MCF 10A (cell line): ENCODE data around the gene IL12RB2. TPM values are rescaled to one million over a fixed set of nuclear protein-coding genes. Genes with fewer than 3 reads are reported as not detected.
"Not testable (repeated sequence)": the region's sequence is repeated elsewhere in the genome, so short reads cannot be mapped to it uniquely, and the experiment has no call there.

Experiments
- BruUV-seq: library from RNA; stranded (reverse); fragments of 400-500 nt; replicated peaks from 2 replicates; lab custom pipeline; 2021; lab: Mats Ljungman, UMichigan
- CTCF ChIA-PET: fragments of 300-600 bp; sonication (Branson Sonifier 250); formaldehyde crosslinking; extraction: SDS; loops from one replicate; lab custom pipeline; 2021; ENCODE audit warnings: antibody characterized with exemption, inconsistent platforms; lab: Yijun Ruan, JAX
- POLR2A ChIA-PET: fragments of 300-600, 350-650 bp; sonication (Branson Sonifier 250); formaldehyde crosslinking; extraction: SDS; loops from one replicate; lab custom pipeline; 2020; ENCODE audit warnings: antibody characterized with exemption, inconsistent platforms; lab: Yijun Ruan, JAX
- DNase-seq: peaks from one replicate; pipeline ENCODE4 v3.0.0-alpha.2; 2018; ENCODE audit not compliant: unreplicated experiment
- H3K27ac Mint-ChIP-seq: one replicate; pipeline ENCODE4 v1.8.0; 2022; ENCODE audit warnings: mild to moderate bottlenecking, low read depth, mixed read lengths; ENCODE audit not compliant: unreplicated experiment
- H3K27me3 Mint-ChIP-seq: one replicate; pipeline ENCODE4 v1.8.0; 2022; ENCODE audit warnings: mixed read lengths; ENCODE audit not compliant: insufficient read depth, unreplicated experiment
- H3K36me3 Mint-ChIP-seq: one replicate; pipeline ENCODE4 v1.8.0; 2022; ENCODE audit warnings: mild to moderate bottlenecking, moderate library complexity, mixed read lengths; ENCODE audit not compliant: insufficient read depth, unreplicated experiment
- H3K4me1 Mint-ChIP-seq: one replicate; pipeline ENCODE4 v1.8.0; 2022; ENCODE audit warnings: mixed read lengths; ENCODE audit not compliant: insufficient read depth, unreplicated experiment
- H3K4me3 Mint-ChIP-seq: one replicate; pipeline ENCODE4 v1.8.0; 2022; ENCODE audit warnings: mild to moderate bottlenecking, moderate library complexity, mixed read lengths; ENCODE audit not compliant: unreplicated experiment
- H3K9me3 Mint-ChIP-seq: one replicate; pipeline ENCODE4 v1.8.0; 2022; ENCODE audit warnings: mixed read lengths; ENCODE audit not compliant: unreplicated experiment
- intact Hi-C: fragments of 100-400 bp; cut with micrococcal nuclease; formaldehyde crosslinking; loops from 2 replicates; pipeline ENCODE4 v1.14.1; 2022
- total RNA-seq: library from RNA; stranded (reverse); gene quantifications from 2 replicates; pipeline ENCODE4 v1.2.3, GENCODE V29; 2022
- TF ChIP-seq, protein P1 (sequence below): fragments of 200-600 bp; IDR thresholded peaks from one replicate; pipeline ENCODE4 v1.8.0; 2022; ENCODE audit warnings: antibody characterized with exemption, mild to moderate bottlenecking; ENCODE audit not compliant: unreplicated experiment

The IL12RB2 gene
- total RNA-seq, 1 experiment from 2014 or later: not detected

DNA sequence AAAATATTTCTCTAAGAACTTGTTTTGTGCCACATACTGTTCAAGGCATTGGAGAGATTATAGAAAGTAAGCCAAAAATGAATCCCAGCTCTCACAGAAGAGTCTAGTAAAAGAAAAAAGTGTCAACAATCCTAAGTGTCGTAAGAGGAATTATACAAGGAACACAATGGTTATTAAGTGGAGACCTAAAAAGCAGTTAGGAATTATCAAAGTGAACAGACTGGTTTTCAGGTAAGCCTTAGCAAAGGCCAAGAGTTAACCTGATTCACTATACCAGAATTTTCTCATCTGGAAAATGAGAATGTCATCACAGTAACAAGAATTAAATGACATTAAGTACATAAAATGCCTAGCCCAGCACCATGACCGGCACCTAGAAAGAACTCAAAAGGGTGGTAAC lies 106.9 kb downstream of the IL12RB2 start:
- no TSS peak for BruUV-seq
- Mint-ChIP-seq H3K27me3 (no peaks in the 10 kb centered on the region), H3K9me3 (no peaks in the 10 kb centered on the region), H3K27ac (no peak overlapping the region), H3K4me1 (peaks cover 8% of the 10 kb centered on the region), H3K36me3 (peaks cover 100% of the 10 kb centered on the region), H3K4me3 (no peak overlapping the region)
- ChIA-PET POLR2A (no interaction called here), CTCF (no interaction called here)
- intact Hi-C loops: no loop called here
- TF ChIP-seq, protein P1, sequence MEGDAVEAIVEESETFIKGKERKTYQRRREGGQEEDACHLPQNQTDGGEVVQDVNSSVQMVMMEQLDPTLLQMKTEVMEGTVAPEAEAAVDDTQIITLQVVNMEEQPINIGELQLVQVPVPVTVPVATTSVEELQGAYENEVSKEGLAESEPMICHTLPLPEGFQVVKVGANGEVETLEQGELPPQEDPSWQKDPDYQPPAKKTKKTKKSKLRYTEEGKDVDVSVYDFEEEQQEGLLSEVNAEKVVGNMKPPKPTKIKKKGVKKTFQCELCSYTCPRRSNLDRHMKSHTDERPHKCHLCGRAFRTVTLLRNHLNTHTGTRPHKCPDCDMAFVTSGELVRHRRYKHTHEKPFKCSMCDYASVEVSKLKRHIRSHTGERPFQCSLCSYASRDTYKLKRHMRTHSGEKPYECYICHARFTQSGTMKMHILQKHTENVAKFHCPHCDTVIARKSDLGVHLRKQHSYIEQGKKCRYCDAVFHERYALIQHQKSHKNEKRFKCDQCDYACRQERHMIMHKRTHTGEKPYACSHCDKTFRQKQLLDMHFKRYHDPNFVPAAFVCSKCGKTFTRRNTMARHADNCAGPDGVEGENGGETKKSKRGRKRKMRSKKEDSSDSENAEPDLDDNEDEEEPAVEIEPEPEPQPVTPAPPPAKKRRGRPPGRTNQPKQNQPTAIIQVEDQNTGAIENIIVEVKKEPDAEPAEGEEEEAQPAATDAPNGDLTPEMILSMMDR: no peak
- no peak for DNase-seq

DNA sequence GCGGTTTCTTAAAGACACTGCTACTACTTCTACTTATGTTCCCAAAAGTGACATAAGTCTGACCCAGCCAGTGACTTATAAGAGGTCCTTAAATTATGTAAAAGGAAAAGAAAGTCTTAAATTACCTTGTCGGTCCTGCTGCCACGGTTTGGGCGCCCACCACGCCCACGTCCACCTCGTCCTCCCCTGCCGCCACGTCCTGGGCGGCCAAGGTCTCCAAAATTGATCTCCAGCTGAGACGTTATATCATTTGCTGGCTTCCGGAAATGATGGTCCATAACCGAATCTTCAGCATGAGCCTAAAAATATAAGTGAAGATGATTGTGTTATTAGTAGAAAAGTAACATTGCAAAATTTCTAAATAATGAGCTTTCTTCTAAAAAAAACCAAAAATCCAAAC lies 107.4 kb downstream of the IL12RB2 start:
- no TSS peak for BruUV-seq
- H3K27me3 Mint-ChIP-seq: no peaks in the 10 kb centered on the region
- peaks cover 11% of the 10 kb centered on the region for H3K4me1 Mint-ChIP-seq
- no peak overlapping the region for H3K4me3 Mint-ChIP-seq
- peak overlapping the region; percentile 35 for H3K27ac Mint-ChIP-seq
- POLR2A ChIA-PET: interaction anchor here (2.0 kb wide), 1 partner anchor 14 kb away, joined by 8 read pairs; no protein-coding TSS in a partner anchor
- DNase-seq: no peak
- peaks cover 100% of the 10 kb centered on the region for H3K36me3 Mint-ChIP-seq
- intact Hi-C loops: no loop called here
- TF ChIP-seq, protein P1: no peak
- no peaks in the 10 kb centered on the region for H3K9me3 Mint-ChIP-seq
- CTCF ChIA-PET: interaction anchor here (0.9 kb wide), 1 partner anchor 31 kb away, joined by 3 read pairs; no protein-coding TSS in a partner anchor

GRCh38 chr1:67417733-67418132 lies 110.1 kb downstream of the IL12RB2 start:
- H3K27ac Mint-ChIP-seq, H3K9me3 Mint-ChIP-seq, H3K27me3 Mint-ChIP-seq, DNase-seq, CTCF ChIA-PET, BruUV-seq, intact Hi-C loops, H3K4me3 Mint-ChIP-seq: not testable (repeated sequence)
- peaks cover 13% of the 10 kb centered on the region for H3K4me1 Mint-ChIP-seq
- peaks cover 100% of the 10 kb centered on the region for H3K36me3 Mint-ChIP-seq
- POLR2A ChIA-PET: interaction anchor here (3.4 kb wide), 1 partner anchor 11 kb away, joined by 25 read pairs; the partner anchor contains the start of gene SERBP1

DNA sequence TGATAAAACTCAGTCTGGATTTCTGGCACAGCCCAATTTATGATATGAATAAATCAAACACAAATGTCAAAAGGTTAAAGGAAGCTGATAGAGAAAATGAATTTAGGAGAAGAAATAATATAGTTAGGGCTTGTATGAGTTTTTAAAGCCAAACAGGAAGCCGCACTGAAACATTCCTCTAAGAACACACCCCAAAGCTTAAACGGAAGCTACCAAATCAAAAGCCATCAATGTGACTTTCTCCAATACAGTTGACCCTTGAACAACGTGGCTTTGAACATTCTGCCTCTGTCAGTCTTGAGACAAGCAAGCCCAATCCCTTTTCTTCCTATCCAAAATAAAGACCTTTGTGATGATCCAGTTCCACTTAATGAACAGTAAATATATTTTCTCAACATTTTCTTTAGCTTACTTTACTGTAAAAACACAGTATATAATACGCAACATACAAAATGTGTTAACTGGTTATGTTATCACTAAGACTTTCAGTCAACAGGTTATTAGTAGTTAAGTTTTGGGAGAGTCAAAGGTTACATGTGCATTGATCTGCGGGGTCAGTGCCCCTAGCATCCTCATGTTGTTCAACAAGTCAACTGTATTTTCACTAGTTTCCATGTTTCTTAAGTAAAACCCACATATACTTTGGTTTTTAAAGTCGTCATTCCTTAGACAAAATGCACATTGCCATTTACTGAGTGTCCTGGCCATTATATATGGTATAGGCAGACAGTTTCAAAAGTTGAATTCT lies 111.3 kb downstream of the IL12RB2 start:
- peaks cover 13% of the 10 kb centered on the region for H3K4me1 Mint-ChIP-seq
- peaks cover 100% of the 10 kb centered on the region for H3K36me3 Mint-ChIP-seq
- BruUV-seq: no TSS peak
- no peak for DNase-seq
- CTCF ChIA-PET: interaction anchor here (0.6 to 1.6 kb wide), 5 partner anchors 10 to 455 kb away, joined by 3 to 8 read pairs (median 4); partner anchors contain the start of gene SERBP1
- no peak overlapping the region for H3K4me3 Mint-ChIP-seq
- POLR2A ChIA-PET: interaction anchor here (0.9 to 3.4 kb wide), 2 partner anchors 10 to 11 kb away, joined by 3 to 25 read pairs; partner anchors contain the start of gene SERBP1
- intact Hi-C loops: no loop called here
- no peaks in the 10 kb centered on the region for H3K27me3 Mint-ChIP-seq
- no peak overlapping the region for H3K27ac Mint-ChIP-seq
- TF ChIP-seq, protein P1: no peak
- H3K9me3 Mint-ChIP-seq: no peaks in the 10 kb centered on the region
